Body of pancreas (tissue), 4 donors: ENCODE measurements around the gene DUSP16.

Experiments
- POLR2A ChIP-seq, 3 donors: fragments of 450-650 bp; IDR thresholded peaks; one replicate each; pipeline ENCODE4 v1.6.1; 2016; ENCODE audit warnings: antibody characterized with exemption in 3 of 3, mild to moderate bottlenecking in 2 of 3
- TF ChIP-seq, protein P1 (sequence below), 7 experiments: fragments of 450-650 bp in 4 of 7; fragments of 200-600 bp in 3 of 7; sonication (generic) in 3 of 7; IDR thresholded peaks; one replicate each; pipeline ENCODE4 v1.5.1; 2016 to 2019; ENCODE audit warnings: antibody characterized with exemption in 7 of 7

DNA sequence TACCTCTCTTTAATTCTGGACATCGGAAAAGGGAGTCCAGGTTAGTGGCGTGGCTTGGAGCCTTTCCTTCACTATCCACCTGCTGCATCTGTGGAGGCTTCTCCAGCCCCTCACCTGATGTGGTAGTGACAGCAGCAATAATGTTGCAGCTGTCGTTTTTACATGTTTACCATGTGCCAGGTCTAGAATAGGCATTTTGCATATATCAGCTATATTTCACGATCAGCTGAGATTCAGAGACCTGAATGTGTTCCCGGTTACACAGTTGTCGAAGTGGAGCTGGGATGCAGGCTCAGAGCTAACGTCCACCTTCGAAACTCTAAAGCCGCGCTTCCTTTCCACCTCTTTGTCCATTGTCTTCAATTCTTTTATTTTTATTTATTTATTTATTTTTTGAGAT lies 114.8 kb downstream of the DUSP16 start:
- TF ChIP-seq, protein P1, sequence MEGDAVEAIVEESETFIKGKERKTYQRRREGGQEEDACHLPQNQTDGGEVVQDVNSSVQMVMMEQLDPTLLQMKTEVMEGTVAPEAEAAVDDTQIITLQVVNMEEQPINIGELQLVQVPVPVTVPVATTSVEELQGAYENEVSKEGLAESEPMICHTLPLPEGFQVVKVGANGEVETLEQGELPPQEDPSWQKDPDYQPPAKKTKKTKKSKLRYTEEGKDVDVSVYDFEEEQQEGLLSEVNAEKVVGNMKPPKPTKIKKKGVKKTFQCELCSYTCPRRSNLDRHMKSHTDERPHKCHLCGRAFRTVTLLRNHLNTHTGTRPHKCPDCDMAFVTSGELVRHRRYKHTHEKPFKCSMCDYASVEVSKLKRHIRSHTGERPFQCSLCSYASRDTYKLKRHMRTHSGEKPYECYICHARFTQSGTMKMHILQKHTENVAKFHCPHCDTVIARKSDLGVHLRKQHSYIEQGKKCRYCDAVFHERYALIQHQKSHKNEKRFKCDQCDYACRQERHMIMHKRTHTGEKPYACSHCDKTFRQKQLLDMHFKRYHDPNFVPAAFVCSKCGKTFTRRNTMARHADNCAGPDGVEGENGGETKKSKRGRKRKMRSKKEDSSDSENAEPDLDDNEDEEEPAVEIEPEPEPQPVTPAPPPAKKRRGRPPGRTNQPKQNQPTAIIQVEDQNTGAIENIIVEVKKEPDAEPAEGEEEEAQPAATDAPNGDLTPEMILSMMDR (IDR thresholded peaks at IDR 0.05), result no peak
- TF ChIP-seq POLR2A (IDR thresholded peaks at IDR 0.05), result no peak
